Fibroblast of the aortic adventitia (primary cell): ENCODE results near the gene KDM4B. TPM values are rescaled to one million over a fixed set of nuclear protein-coding genes. Genes with fewer than 3 reads are reported as not detected.

Experiments
- DNase-seq: peaks from one replicate; pipeline ENCODE4 v3.0.0-alpha.2; 2010; ENCODE audit warnings: low read depth
- H3K4me3 ChIP-seq: 2 replicates; pipeline ENCODE4 v1.5.1; 2011; ENCODE audit warnings: low read depth, mild to moderate bottlenecking, control low read depth, low read length, moderate library complexity
- CTCF ChIP-seq: IDR thresholded peaks from 2 replicates; pipeline ENCODE4 v1.5.1; 2011; ENCODE audit warnings: mild to moderate bottlenecking, low read length, control low read depth, inconsistent platforms; ENCODE audit not compliant: insufficient read depth
- total RNA-seq: library from RNA; depleted of rRNA; stranded (reverse); fragments of >200 nt; gene quantifications from 2 replicates; pipeline ENCODE4 v1.2.3, GENCODE V29; 2012; ENCODE audit warnings: low replicate concordance

KDM4B gene
- total RNA-seq, 1 donor: 13.5 TPM

GRCh38 chr19:5165697-5166019 lies 196.7 kb downstream of the KDM4B start:
- no peak overlapping the region for H3K4me3 ChIP-seq
- no peak for TF ChIP-seq CTCF
- DNase-seq: no peak

DNA sequence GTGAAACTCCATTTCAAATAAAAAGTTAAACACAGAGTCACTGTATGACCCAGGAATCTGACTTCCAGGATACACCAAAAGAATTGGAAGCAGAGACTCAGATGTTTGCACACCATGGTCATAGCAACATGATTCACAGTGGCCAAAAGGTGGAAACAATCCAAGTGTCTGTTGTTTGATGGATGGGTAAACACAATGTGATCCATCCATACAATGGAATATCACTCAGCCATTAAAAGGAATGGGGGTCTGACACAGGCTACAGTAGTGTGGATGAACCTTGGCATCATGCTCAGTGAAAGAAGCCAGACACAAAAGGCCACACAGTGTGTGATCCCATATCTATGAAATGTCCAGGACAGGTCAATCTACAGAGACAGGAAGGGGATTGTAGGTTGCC lies 197.3 kb downstream of the KDM4B start:
- TF ChIP-seq CTCF: no peak
- no peak overlapping the region for H3K4me3 ChIP-seq
- peak; percentile 72 for DNase-seq

DNA sequence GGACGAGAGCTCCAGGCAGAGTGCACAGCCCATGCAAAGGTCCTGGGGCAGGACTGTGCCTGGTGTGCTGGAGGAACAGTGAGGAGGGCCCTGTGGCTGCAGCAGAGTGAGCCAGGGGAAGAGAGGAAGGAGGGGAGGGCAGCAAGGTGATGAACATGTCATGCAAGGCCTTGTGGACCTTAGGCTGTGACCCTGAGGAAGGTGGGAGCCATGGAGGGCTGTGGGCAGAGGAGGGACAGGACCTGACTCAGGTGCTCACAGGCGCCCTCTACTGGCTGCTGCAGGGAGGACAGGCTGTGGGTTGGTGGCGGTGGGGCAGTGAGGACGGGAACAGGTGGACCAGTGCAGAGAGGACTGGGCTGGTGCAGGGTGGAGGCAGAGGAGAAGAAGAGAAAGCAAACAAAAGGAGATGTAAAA lies 201.4 kb downstream of the KDM4B start:
- DNase-seq: no peak
- no peak overlapping the region for H3K4me3 ChIP-seq
- TF ChIP-seq CTCF: peak; percentile 62

- TF ChIP-seq CTCF: no peak
- no peak overlapping the region for H3K4me3 ChIP-seq
- no peak for DNase-seq
Measured at GRCh38 chr19:5171711-5172110, 202.8 kb downstream of the KDM4B start.

DNA sequence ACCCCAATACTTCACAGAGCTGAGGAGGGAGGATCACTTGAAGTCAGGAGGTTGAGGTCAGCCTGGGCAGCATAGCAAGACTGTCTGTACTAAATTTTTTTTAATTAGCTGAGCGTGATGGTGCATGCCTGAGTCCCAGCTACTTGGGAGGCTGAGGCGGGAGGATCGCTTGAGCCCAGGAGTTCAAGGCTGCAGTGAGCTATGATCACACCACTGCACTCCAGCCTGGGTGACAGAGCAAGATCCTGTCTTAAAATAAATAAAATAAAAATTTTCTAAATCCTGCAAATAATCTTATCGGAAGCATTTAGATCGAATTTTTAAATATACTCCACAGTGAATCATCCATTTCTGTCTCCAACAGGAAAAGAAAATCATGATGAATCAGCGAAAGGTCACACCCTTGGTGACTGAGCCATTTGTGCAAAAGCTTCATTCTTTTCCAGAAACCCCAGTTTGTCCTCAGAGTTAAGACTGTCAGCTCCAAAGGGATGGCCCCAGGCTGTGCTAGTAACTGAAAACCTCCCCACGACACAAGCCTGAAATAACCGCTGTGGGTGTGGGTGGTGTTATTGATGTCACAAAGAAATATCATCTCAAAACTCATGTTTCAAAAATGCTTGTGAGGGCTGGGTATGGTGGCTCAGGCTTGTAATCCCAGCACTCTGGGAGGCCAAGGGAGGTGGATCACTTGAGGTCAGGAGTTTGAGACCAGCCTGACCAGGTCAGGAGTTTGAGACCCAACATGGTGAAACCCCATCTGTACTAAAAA lies 204.1 kb downstream of the KDM4B start:
- no peak for TF ChIP-seq CTCF
- peak; percentile 98 for DNase-seq
- H3K4me3 ChIP-seq: no peak overlapping the region

DNA sequence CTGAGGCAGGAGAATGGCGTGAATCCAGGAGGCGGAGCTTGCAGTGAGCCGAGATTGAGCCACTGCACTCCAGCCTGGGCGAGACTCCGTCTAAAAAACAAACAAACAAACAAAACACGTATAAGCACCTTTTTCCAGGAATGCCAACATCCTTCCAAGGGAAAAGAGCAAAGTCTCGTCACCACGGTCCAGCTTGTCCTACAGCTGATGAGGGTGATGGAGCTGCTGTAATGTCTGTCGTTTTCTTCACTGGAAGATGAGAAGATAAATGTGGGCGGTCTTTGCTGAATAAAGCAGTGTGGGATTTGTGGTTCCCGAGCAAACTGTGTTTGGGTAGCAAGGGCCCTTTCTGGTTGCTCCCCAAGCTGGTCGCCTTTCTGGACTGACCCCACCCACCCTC lies 205.1 kb downstream of the KDM4B start:
- no peak for TF ChIP-seq CTCF
- DNase-seq: no peak
- H3K4me3 ChIP-seq: no peak overlapping the region
